Brain microvascular endothelial cell (primary cell): ENCODE measurements around the gene TSSK3.

Experiments
- DNase-seq: peaks from one replicate; pipeline ENCODE4 v3.0.0-alpha.2; 2020
- H3K27ac ChIP-seq: fragments of 250-450 bp; sonication (Bioruptor Pico); 2 replicates; pipeline ENCODE4 v1.5.1; 2020; ENCODE audit warnings: mild to moderate bottlenecking, moderate library complexity
- H3K27me3 ChIP-seq: fragments of 250-450 bp; sonication (Bioruptor Pico); replicated peaks from 2 replicates; pipeline ENCODE4 v1.5.1; 2020; ENCODE audit warnings: mild to moderate bottlenecking
- H3K36me3 ChIP-seq: fragments of 250-450 bp; sonication (Bioruptor Pico); replicated peaks from 2 replicates; pipeline ENCODE4 v1.5.1; 2020; ENCODE audit warnings: mild to moderate bottlenecking
- H3K4me3 ChIP-seq: 2 replicates; pipeline ENCODE4 v1.5.1; 2011; ENCODE audit warnings: low read depth, mild to moderate bottlenecking, control low read depth, low read length, moderate library complexity
- CTCF ChIP-seq: IDR thresholded peaks from 2 replicates; pipeline ENCODE4 v1.5.1; 2011; ENCODE audit warnings: low read depth, mild to moderate bottlenecking, moderate library complexity, low read length, control low read depth, inconsistent platforms; ENCODE audit errors: missing control alignments
- in situ Hi-C: cut with HindIII; loops from 2 replicates; pipeline ENCODE4 v1.10.0; 2017; ENCODE audit warnings: low sequenced_read_pairs, low pct_ligation_motif_present

TSSK3 gene

GRCh38 chr1:32329931-32330466 is 32.3 kb upstream of the TSSK3 start:
- no peak for TF ChIP-seq CTCF
- in situ Hi-C loops = no loop called here
- DNase-seq = no peak
- Histone ChIP-seq H3K27ac (no peak overlapping the region), H3K36me3 (peaks cover 51% of the 10 kb centered on the region), H3K27me3 (no peaks in the 10 kb centered on the region), H3K4me3 (no peak overlapping the region)

GRCh38 chr1:32330558-32331151 is 31.7 kb upstream of the TSSK3 start:
- Histone ChIP-seq H3K27me3 (no peaks in the 10 kb centered on the region), H3K27ac (no peak overlapping the region), H3K4me3 (no peak overlapping the region), H3K36me3 (peaks cover 48% of the 10 kb centered on the region)
- no peak for TF ChIP-seq CTCF
- in situ Hi-C loops = no loop called here
- no peak for DNase-seq

GRCh38 chr1:32331549-32331948 is 30.8 kb upstream of the TSSK3 start:
- Histone ChIP-seq H3K27me3 (no peaks in the 10 kb centered on the region), H3K4me3 (no peak overlapping the region), H3K27ac (no peak overlapping the region), H3K36me3 (peaks cover 48% of the 10 kb centered on the region)
- TF ChIP-seq CTCF = no peak
- in situ Hi-C loops = no loop called here
- no peak for DNase-seq

- Histone ChIP-seq H3K36me3 (peaks cover 43% of the 10 kb centered on the region), H3K27ac (no peak overlapping the region), H3K27me3 (no peaks in the 10 kb centered on the region), H3K4me3 (no peak overlapping the region)
- in situ Hi-C loops = no loop called here
- DNase-seq = no peak
- no peak for TF ChIP-seq CTCF
These were observed 29.9 kb upstream of the TSSK3 start for GRCh38 chr1:32332290-32333079.

GRCh38 chr1:32333251-32333963 is 28.9 kb upstream of the TSSK3 start:
- no peak for DNase-seq
- H3K36me3 ChIP-seq = peaks cover 38% of the 10 kb centered on the region
- H3K27ac ChIP-seq = no peak overlapping the region
- TF ChIP-seq CTCF = no peak
- in situ Hi-C loops = no loop called here
- no peaks in the 10 kb centered on the region for H3K27me3 ChIP-seq
- no peak overlapping the region for H3K4me3 ChIP-seq
